WTC11 (cell line): ENCODE data around the gene KRTAP5-4. TPM values are rescaled to one million over a fixed set of nuclear protein-coding genes. Genes with fewer than 3 reads are reported as not detected.

Experiments
- ATAC-seq: fragments of 200-7000 bp; cut with Tn5 transposase; 2 replicates; pipeline ENCODE4 v1.10.0; 2021; ENCODE audit warnings: mild to moderate bottlenecking, moderate library complexity
- CTCF ChIA-PET: fragments of 300-600 bp; sonication (Branson Sonifier 250); formaldehyde crosslinking; loops from one replicate; lab custom pipeline; 2021; ENCODE audit warnings: antibody characterized with exemption; lab: Charles Lee
- POLR2A ChIA-PET: fragments of 350-600 bp; sonication (Branson Sonifier 250); formaldehyde crosslinking; loops from one replicate; lab custom pipeline; 2021; ENCODE audit warnings: antibody characterized with exemption; lab: Charles Lee
- DNase-seq: peaks from one replicate; pipeline ENCODE4 v3.0.0; 2021; ENCODE audit warnings: low spot score
- H3K27ac Mint-ChIP-seq: 2 replicates; pipeline ENCODE4 v1.8.0; 2021; ENCODE audit warnings: mixed read lengths
- H3K27me3 Mint-ChIP-seq: 2 replicates; pipeline ENCODE4 v1.8.0; 2021; ENCODE audit warnings: low read depth, mild to moderate bottlenecking, moderate library complexity, mixed read lengths
- H3K36me3 Mint-ChIP-seq: 2 replicates; pipeline ENCODE4 v1.8.0; 2021; ENCODE audit warnings: mixed read lengths
- H3K4me1 Mint-ChIP-seq: 2 replicates; pipeline ENCODE4 v1.8.0; 2022; ENCODE audit warnings: mixed read lengths
- H3K4me3 Mint-ChIP-seq: 2 replicates; pipeline ENCODE4 v1.8.0; 2021; ENCODE audit warnings: mild to moderate bottlenecking, moderate library complexity, mixed read lengths
- H3K9me3 Mint-ChIP-seq: 2 replicates; pipeline ENCODE4 v1.8.0; 2021; ENCODE audit warnings: mixed read lengths
- AR ChIP-seq: fragments of 250-450 bp; sonication (Bioruptor Pico); IDR thresholded peaks from 2 replicates; pipeline ENCODE4 v1.9.0; 2021; ENCODE audit warnings: mild to moderate bottlenecking
- ATF3 ChIP-seq: sonication (generic); formaldehyde crosslinking; conservative IDR thresholded peaks from 2 replicates; pipeline ENCODE4 v1.8.1; 2022; ENCODE audit warnings: mild to moderate bottlenecking, missing genetic modification reagents
- ETV6 ChIP-seq: sonication (generic); formaldehyde crosslinking; IDR thresholded peaks from 2 replicates; pipeline ENCODE4 v1.8.1; 2022; ENCODE audit warnings: mild to moderate bottlenecking, missing genetic modification reagents
- GRHL2 ChIP-seq: fragments of 250-450 bp; sonication (Bioruptor Pico); IDR thresholded peaks from 2 replicates; pipeline ENCODE4 v1.8.0; 2022; ENCODE audit warnings: mild to moderate bottlenecking, moderate library complexity; ENCODE audit not compliant: insufficient replicate concordance, severe bottlenecking
- GTF2I ChIP-seq: fragments of 250-450 bp; sonication (Bioruptor Pico); conservative IDR thresholded peaks from 2 replicates; pipeline ENCODE4 v1.4.0; 2021; ENCODE audit warnings: mild to moderate bottlenecking
- HMGXB4 ChIP-seq: sonication (generic); formaldehyde crosslinking; IDR thresholded peaks from 2 replicates; pipeline ENCODE4 v1.8.1; 2023; ENCODE audit warnings: mild to moderate bottlenecking, moderate library complexity, missing genetic modification reagents
- MXD4 ChIP-seq: fragments of 250-450 bp; sonication (Bioruptor Pico); IDR thresholded peaks from 2 replicates; pipeline ENCODE4 v1.8.0; 2021; ENCODE audit warnings: mild to moderate bottlenecking, moderate library complexity, borderline replicate concordance
- NFE2L1 ChIP-seq: sonication (generic); formaldehyde crosslinking; IDR thresholded peaks from 2 replicates; pipeline ENCODE4 v1.8.1; 2023; ENCODE audit warnings: missing genetic modification reagents
- PRDM15 ChIP-seq: sonication (generic); formaldehyde crosslinking; IDR thresholded peaks from 2 replicates; pipeline ENCODE4 v1.8.0; 2022; ENCODE audit warnings: missing genetic modification reagents
- SMAD4 ChIP-seq: sonication (generic); formaldehyde crosslinking; IDR thresholded peaks from 2 replicates; pipeline ENCODE4 v1.8.0; 2022; ENCODE audit warnings: mild to moderate bottlenecking, missing genetic modification reagents
- SOX15 ChIP-seq: fragments of 250-450 bp; sonication (Bioruptor Pico); IDR thresholded peaks from 2 replicates; pipeline ENCODE4 v1.9.0; 2021; ENCODE audit warnings: mild to moderate bottlenecking
- TCF7 ChIP-seq: sonication (generic); formaldehyde crosslinking; IDR thresholded peaks from 2 replicates; pipeline ENCODE4 v1.8.0; 2022; ENCODE audit warnings: mild to moderate bottlenecking, low read depth, missing genetic modification reagents, moderate library complexity
- TEAD4 ChIP-seq: sonication (generic); formaldehyde crosslinking; IDR thresholded peaks from 2 replicates; pipeline ENCODE4 v1.8.0; 2022; ENCODE audit warnings: mild to moderate bottlenecking, missing genetic modification reagents
- ZNF232 ChIP-seq: sonication (generic); formaldehyde crosslinking; IDR thresholded peaks from 2 replicates; pipeline ENCODE4 v1.8.0; 2022; ENCODE audit warnings: mild to moderate bottlenecking, missing genetic modification reagents
- ZNF512 ChIP-seq: sonication (generic); formaldehyde crosslinking; IDR thresholded peaks from 2 replicates; pipeline ENCODE4 v1.8.1; 2022; ENCODE audit warnings: missing genetic modification reagents, borderline replicate concordance
- total RNA-seq: library from RNA; stranded (reverse); gene quantifications from 3 replicates; pipeline ENCODE4 v1.2.3, GENCODE V29; 2021

Gene KRTAP5-4
- total RNA-seq, 1 experiment from 2014 or later = not detected

- no peak overlapping the region for H3K4me3 Mint-ChIP-seq
- no peaks in the 10 kb centered on the region for H3K4me1 Mint-ChIP-seq
- no peaks in the 10 kb centered on the region for H3K9me3 Mint-ChIP-seq
- ATAC-seq = no peak
- no peak overlapping the region for H3K27ac Mint-ChIP-seq
- TF ChIP-seq GTF2I (CRISPR knock-in tag) (peak; percentile 94), SOX15 (CRISPR knock-in tag) (no peak)
- TF ChIP-seq, all 79 proteins: peak for 1
- no peaks in the 10 kb centered on the region for H3K36me3 Mint-ChIP-seq
- ChIA-PET POLR2A (no interaction called here), CTCF (interaction anchor here (0.7 to 3.8 kb wide), 7 partner anchors 10 to 501 kb away, joined by 3 to 57 read pairs (median 3); no protein-coding TSS in a partner anchor)
- DNase-seq = no peak
- peaks cover 17% of the 10 kb centered on the region for H3K27me3 Mint-ChIP-seq
These were observed 28.3 kb upstream of the KRTAP5-4 start for GRCh38 chr11:1650034-1650917.

- CTCF ChIA-PET = interaction anchor here (0.9 to 1.8 kb wide), 5 partner anchors 9 to 184 kb away, joined by 3 to 10 read pairs (median 6); partner anchors contain the start of gene KRTAP5-6
- Mint-ChIP-seq H3K9me3 (no peaks in the 10 kb centered on the region), H3K27ac (no peak overlapping the region), H3K36me3 (no peaks in the 10 kb centered on the region), H3K4me1 (no peaks in the 10 kb centered on the region), H3K27me3 (peaks cover 14% of the 10 kb centered on the region), H3K4me3 (no peak overlapping the region)
- POLR2A ChIA-PET = no interaction called here
- no peak for ATAC-seq
- no peak for TF ChIP-seq ATF3 (CRISPR knock-in tag)
- TF ChIP-seq NFE2L1 = no peak
- no peak for TF ChIP-seq ZNF232 (CRISPR knock-in tag)
- no peak for TF ChIP-seq HMGXB4 (CRISPR knock-in tag)
- no peak for TF ChIP-seq ZNF512
- TF ChIP-seq PRDM15 (CRISPR knock-in tag) = no peak
- TF ChIP-seq ETV6 (CRISPR knock-in tag) = no peak
- TF ChIP-seq SMAD4 = no peak
- no peak for TF ChIP-seq TEAD4 (CRISPR knock-in tag)
- TF ChIP-seq AR (CRISPR knock-in tag) = no peak
- no peak for TF ChIP-seq TCF7 (CRISPR knock-in tag)
- TF ChIP-seq GRHL2 = no peak
- no peak for TF ChIP-seq MXD4 (CRISPR knock-in tag)
- DNase-seq = no peak
These were observed 26.9 kb upstream of the KRTAP5-4 start for GRCh38 chr11:1648653-1649420.
